GM12874 (cell line): Measurements from ENCODE around the gene SUFU.

Experiments
- CTCF ChIP-seq: IDR thresholded peaks from 2 replicates; pipeline ENCODE4 v1.5.1; 2011; ENCODE audit warnings: low read depth, mild to moderate bottlenecking, control low read depth, low read length, moderate library complexity; ENCODE audit not compliant: insufficient read depth

SUFU gene

GRCh38 chr10:102509387-102509786, 5.6 kb downstream of the SUFU start:
- no peak for TF ChIP-seq CTCF

- no peak for TF ChIP-seq CTCF
Measured at GRCh38 chr10:102511583-102512274, 8.0 kb downstream of the SUFU start.

GRCh38 chr10:102514487-102515311, 10.9 kb downstream of the SUFU start:
- no peak for TF ChIP-seq CTCF

GRCh38 chr10:102515724-102516123, 12.0 kb downstream of the SUFU start:
- no peak for TF ChIP-seq CTCF

GRCh38 chr10:102517553-102517952, 13.8 kb downstream of the SUFU start:
- no peak for TF ChIP-seq CTCF

GRCh38 chr10:102519246-102519825, 15.6 kb downstream of the SUFU start:
- TF ChIP-seq CTCF: no peak

GRCh38 chr10:102522874-102523249, 19.1 kb downstream of the SUFU start:
- no peak for TF ChIP-seq CTCF
